HK-2 (cell line): ENCODE measurements around the gene DMBT1.

Experiments used
- DNase-seq: peaks from one replicate; pipeline ENCODE4 v3.0.0-alpha.2; 2018; ENCODE audit not compliant: unreplicated experiment

The DMBT1 gene

DNA sequence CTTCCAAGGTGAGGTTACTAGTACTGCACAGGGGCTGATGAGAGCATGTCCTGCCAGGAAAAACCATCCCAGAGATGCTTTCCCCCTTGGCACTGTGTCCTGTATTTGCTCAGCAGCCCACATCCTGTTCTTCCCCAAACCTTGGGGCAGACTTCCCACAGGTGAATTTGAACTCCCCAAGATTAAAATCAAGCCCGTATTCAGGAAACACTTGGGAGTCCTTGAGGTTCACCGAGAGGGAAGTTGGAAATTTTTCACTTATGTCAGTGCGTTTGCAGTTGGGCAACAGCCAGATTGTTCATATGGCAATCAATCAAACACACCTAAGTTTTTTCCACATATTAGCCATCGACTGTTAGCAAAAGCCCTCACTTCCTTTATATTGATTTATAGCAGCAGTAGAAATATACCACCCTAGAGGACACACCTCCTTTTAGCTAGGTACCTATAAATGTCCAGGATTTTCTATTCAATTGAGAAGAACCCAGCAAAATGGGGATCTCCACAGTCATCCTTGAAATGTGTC lies at the start of gene DMBT1:
Gene DMBT1 (plus strand): TSS at position 476 of the 526 bp plus-strand sequence. CDS start 17 bp downstream, at position 493.
- no peak for DNase-seq

DNA sequence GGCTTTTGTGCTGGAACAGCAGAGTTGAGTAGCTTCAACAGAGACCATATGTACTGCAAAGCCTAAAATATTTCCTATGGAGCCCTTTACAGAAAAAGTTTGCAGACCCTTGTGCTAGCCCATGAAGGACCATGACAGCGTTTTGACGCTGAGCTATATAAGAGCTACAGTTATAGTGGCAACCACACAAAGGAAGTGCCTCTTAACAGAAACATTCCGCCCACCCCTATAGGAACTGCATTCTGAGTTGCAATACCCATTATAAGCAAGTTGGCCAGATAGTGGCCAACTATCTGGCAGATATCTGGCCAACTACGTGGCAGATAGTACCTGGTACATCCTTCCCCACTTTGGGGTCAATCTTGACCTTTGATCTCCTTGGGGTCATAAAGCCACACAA lies 47.5 kb upstream of the DMBT1 start:
- no peak for DNase-seq

DNA sequence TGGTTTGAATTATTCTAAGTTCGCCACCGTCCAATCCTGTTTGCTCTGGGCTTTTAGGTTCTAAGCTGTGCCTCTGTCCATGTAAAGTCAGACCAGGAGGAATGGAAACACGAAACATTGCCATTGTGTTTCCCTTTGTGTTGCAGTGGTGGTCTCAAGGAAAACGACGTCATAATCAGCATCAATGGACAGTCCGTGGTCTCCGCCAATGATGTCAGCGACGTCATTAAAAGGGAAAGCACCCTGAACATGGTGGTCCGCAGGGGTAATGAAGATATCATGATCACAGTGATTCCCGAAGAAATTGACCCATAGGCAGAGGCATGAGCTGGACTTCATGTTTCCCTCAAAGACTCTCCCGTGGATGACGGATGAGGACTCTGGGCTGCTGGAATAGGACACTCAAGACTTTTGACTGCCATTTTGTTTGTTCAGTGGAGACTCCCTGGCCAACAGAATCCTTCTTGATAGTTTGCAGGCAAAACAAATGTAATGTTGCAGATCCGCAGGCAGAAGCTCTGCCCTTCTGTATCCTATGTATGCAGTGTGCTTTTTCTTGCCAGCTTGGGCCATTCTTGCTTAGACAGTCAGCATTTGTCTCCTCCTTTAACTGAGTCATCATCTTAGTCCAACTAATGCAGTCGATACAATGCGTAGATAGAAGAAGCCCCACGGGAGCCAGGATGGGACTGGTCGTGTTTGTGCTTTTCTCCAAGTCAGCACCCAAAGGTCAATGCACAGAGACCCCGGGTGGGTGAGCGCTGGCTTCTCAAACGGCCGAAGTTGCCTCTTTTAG lies 46.3 kb upstream of the DMBT1 start:
- DNase-seq = no peak

DNA sequence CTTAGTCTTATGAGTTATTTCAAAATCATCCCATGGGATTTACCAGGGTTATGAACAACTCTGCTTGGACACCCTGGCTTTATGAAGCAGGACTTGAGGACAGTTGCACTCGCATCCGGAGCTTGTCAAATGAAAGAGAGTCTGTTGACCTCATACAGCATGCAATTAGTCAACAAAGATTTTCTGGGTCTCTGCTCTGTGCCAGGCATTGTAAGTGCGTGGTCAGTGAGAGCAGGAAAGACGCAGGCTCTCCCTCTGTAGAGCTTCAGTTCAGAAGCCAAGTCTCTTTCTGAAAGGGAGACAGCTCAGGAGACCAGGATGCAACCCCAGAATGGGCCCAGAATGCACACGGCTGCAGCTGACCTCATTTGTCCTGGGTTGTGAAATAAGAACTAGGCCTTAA lies 45.5 kb upstream of the DMBT1 start:
- no peak for DNase-seq

DNA sequence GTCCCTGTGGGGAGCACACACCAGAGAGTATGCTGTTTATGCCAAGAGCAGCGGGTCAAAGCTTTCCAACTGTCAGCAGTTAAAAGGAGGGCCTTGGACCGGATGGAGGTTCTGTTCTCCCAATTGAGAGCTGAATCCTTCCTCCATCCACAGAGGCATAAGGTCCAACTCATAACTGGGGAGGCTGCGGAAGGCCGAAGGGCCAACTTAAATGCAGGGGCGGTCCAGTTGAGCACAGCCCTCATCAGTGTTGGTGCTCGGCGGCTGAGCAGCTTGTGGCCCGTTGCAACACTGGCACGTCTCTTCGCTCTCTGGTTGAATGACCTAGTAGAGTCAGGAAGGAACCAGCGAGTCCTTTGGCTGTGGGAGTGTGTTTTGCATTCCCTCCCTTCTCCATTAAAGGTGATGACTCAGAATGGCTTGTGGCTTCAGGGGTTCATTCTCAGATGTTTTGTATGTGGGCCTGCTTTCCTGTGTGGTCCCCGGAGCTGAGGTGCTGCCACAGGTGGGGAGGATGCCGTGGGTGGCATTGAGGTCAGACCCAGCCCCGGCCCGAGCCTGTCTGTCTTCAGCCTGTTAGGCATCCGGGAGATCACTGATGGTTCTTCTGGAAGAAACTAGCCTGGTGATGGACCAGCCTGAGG lies 44.8 kb upstream of the DMBT1 start:
- DNase-seq = no peak

DNA sequence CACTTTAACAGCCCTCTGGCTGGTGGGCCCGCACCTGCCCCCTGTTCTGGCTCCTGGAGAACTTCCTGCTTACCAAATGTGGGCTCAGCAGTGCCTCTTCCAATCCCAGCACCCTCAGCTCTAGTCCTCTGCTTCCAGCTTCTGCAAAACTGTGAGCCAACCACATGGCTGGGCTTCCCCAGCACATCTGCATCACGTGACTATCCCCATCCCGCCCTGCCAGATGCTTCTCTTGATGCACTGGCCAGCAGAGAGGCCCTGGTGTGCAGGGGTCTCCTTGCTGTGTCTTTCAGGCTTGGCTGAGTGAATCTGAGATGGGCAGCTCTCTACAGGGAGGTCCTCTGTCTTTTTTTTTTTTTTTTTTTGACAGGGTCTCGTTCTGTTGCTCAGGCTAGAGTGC lies 43.8 kb upstream of the DMBT1 start:
- no peak for DNase-seq

DNA sequence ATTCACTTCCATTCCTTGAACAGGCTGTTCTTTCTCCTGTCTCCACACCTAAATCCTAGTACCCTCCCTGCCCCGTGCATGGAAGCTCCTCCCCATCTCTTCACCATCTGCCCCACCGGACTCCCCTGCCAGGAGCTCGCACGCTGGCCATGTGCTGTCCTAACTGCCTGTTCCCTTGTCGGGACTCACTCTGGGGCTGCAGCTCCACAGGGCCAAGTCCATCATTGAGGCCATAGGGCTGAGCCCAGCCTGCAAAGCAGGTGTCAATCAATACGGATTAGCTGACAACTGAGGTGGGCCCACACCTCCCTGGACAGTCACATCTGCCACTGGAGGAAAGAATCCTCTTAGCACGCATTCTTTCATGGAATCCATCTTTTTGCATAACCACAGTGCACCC lies 41.4 kb upstream of the DMBT1 start:
- DNase-seq = no peak

DNA sequence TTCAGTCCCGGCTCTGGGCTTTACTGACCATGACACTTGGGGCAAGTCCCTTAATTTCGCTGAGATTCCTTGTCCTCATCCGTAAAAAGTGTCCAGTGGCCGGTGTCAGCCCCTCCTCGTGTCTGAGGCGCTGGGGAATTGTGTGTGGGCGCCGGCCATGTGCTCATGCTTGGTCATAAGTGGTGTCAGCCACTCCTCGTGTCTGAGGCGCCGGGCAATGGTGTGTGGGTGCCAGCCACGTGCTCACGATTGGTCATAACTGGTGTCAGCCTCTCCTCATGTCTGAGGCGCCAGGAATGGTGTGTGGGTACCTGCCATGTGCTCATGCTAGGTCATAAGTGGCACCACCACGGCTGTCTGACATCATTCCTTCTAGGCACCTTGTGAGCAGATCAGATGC lies 40.7 kb upstream of the DMBT1 start:
- no peak for DNase-seq

DNA sequence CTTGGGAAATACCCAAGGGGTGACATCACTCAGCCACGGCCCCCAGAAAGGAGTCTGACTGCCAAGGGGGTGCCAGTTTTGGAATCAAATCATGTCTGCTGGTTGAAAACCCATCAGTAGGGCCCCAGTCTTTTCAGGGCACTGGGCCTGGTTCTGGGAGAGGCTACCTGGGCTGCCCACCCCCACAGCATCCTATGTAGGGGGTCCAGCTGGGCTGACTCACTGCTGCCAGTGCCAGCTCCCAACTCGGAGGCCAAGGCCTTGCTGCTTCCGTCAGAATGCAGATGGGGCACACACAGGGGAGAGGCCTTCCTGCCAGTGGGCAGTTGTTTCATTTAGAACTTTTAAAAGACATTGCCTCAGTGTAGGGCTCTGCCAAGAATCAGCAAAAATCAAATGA lies 39.5 kb upstream of the DMBT1 start:
- DNase-seq = no peak

DNA sequence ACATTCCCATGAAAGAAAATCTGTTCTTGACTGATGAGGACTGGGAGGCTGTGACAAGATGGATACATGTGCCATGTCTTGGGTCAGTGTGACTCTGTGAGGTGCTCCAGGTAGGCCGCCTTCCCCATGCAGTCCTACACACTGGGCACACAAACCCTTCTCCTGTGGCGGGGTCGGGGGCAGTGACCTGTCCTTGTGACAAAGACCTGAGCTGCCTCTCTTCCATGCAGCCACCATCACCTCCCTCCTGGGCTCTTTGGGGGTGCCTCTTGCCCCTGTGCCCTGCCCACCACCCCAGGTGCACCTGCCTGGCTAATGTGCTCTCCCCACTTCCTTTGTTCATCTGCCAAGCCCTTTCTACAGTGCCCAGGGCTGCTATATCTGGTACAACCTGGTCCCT lies 35.7 kb upstream of the DMBT1 start:
- no peak for DNase-seq

DNA sequence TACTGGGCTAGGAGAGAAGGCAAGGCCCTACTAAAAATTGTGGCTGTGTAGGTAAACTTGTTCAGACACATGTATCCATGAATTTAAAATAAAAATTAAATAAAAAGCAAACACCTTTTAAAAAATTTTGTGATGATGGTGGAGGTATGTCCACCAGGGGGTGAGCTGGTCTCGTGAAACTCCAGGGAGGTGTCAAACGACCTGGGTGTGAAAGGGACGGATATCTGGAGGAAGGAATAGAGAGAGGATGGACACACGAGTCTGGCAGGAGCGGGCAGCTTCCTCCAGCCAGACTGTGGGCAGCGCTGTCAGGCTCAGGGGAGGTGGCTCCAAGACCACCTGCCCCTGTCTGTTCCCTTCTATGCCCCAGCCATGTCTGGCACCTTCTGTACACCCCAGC lies 34.8 kb upstream of the DMBT1 start:
- peak; percentile 9 for DNase-seq

DNA sequence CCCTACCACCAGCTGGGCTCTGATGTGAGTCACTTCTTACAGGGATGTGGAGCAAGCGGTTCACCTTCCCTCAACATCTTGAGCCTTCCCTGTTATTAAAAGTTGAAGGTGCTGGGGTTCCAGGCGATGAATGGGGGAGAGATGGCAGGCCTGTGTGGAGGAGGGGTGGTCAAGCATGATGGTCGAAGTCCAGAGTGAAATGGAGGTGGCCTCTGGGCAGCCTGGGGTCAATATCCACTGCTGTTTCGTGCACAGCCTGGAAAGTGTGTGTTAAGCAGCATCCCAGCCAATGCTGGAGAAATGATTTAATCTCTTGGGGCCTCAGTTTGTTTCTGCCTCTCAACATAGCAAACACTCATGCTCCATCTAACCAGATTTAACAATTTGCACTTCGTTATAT lies 33.7 kb upstream of the DMBT1 start:
- DNase-seq = no peak

DNA sequence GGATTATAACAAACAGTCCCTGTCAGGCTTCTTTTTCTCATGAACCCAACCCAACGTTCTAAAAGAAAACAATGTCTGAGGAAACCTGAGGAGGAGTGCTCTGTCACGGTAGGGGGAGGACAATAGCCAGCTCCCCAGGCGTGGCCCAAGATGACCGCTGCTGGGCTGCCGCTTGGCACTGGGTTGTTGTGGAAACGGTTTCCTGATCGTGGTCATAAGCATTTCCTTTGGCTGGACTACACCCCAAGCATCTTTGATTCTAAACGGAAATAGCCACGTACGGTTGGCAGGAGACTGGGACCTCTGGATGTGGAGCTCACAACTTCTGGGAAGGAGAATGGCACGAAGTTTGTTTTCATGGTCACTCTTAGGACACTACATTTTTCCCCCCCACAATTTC lies 30.4 kb upstream of the DMBT1 start:
- DNase-seq = no peak

DNA sequence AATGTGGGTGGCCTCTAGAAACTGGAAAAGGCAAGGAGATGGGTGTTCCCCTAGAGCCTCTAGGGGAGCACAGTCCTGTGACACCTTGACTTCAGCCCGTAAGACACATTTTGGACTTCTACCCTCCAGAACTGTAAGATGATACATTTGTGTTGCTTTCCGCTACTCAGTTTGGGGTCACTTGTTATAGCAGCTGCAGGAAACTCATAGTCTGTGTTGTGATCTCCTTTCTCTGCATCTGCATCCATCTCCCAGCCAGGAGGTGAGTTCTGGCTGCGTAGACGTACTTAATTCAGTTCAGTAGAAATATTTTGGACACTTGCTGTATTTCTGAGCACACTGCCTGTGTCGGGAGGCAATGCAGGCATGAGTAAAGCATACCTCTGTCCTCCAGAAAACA lies 29.3 kb upstream of the DMBT1 start:
- DNase-seq = no peak

DNA sequence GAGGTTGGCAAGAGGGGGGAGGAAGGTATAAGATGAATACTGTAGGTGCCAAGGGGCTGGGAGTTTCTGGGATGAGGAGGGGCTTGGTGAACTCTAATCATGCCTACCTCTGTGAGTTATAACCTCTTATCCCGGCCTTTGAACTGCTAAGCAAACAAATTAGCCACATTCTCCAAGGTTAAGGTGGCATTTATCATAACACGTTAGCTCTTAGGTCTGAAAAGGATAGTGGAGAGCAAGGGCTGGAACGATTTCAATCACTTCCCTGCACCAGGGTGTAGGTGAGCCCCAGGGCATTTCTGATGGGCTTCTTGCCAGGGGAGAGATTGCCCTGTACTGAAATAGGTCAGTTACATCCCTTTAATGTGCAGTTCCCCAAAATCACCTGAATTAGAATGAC lies 28.6 kb upstream of the DMBT1 start:
- no peak for DNase-seq

DNA sequence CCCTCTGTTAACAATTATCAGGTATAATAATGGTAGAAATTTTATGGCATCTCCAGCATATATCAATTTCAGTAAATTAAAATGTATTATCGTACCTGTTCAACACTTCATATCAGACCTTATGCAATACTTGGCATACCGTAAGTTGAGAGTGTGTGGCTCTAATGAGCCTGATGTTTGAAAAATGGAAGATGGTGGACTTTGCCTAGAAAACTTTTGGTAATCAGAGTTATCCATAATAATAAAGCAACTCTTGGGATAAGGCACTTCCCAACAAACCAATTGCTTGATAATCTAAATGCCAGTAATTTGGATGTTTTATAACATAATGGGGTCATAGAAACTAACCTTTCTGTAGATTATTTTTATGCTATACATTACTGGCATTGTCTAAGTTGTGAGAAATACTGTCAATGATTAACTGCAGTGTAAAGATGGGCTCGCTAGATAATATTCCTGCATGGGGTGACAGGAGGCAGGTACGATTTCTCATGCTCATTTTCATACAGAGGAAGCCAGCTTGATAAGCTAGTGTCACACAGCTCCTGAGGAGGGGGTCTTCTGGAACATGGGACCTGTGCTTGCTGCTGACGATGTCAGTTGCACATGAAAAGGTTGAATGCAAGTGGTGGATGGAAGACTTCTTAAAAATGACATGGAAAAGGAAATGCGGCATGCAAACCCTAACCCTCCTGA lies 27.8 kb upstream of the DMBT1 start:
- no peak for DNase-seq

DNA sequence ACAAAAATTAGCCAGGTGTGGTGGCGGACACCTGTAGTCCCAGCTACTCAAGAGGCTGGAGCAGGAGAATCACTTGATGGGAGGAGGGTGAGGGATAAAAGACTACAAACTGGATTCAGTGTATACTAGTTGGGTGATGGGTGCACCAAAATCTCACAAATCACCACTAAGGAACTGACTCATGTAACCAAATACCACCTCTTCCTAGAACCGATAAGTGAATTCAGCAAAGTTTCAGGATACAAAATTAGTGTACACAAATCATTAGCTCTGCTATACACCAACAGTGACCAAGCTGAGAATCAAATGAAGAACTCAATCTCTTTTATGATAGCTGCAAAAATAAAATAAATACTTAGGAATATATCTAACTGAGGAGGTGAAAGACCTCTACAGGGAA lies 23.0 kb upstream of the DMBT1 start:
- no peak for DNase-seq

DNA sequence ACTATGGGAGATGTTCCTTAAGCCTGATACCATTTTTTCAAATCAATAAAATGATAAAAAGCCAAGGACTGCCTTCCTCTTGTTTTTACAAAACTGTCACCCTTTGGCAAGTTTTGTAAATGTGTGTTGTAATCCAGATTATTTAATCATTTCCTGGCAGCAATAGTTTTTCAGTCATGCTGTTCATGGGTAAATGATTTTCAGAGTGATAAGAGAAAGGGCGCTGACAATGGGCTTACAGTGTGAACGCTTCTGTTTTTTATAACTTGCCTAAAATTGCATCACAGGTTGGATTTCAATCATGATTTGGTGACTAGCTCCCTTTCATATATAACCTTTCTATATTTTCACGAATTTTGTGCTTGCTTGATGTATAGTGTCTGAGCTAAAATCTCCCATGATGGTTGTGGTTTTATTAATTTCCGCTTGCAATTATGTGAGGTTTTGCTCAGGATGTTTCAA lies 19.0 kb upstream of the DMBT1 start:
- no peak for DNase-seq

DNA sequence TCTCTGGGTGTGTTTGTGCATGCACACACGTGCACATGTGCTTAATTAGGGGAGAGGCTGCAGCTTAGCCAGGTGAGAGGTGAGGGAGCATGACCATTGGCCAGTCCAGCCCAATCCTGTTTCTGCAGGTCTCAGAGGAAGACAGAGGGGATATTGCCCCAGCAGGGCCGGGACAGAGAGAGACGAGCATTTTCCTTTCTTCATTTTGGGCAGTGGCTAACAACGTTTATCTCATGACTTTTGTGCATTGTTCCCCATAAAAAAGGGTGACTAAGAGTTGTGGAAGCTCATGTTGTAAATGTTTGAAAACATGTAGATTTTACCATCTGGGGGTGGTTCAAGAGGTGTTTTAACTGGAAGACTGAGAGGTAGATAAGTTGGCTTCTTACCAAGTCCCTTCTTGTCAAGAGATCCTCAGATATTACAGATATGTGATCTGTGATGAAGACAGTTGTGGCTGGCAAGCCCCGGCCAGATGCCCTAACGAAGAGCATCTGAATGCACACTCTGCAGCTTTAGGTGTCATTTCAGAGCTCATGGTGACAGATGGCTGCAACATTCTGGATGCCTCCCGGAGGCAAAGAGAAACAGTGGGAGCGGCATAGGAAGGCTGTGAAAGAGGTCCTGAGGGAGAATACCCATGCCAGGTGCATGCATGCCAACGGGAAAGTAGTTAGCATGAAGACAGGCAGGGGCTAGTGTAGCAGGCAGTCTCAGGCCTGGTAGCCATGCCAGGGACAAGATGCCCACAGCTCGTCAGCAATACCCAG lies 16.7 kb upstream of the DMBT1 start:
- DNase-seq = no peak

DNA sequence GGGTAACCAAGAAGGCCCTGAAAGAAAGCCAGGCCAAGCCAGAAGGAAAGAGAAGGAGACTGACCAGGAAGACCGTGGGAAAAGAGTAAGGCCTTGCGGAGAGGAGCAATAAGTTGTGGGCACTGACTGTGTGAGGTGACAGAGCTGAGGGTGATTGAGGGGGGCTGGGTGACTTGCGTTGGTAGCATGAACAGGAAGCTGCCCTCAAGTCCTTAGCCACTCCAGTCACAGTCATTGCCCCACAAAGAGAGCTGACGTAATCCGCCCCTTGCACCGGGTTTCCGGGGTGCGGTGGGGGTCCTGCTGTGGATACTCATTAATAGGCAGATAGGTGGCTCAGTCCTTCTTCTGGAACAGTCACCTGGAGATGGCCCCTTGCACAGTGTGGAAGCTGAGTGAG lies 16.1 kb upstream of the DMBT1 start:
- no peak for DNase-seq

DNA sequence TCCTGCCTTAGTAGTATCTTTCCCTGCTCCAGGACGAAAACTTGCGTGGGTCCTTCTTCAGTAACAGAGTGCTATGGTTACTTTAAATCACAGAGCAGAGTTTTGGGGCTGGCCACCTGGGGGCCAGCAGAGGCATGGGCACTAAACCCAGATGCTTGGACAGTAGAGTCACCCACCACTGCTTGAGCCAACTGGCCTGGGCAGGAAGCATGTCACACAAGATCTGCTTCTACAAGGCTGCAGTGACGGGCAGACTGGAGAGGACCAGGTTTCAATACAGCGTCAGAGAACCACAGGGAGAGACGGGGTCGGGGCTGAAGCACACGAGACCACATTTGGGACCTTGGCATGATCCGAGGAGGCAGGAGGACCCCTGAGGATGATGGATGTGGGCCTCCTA lies 14.3 kb upstream of the DMBT1 start:
- DNase-seq = no peak
